BLaER1 treated with 17β-estradiol and CSF1 and Interleukin-3, amounts not matched to agents 10 nM and 100 nM (cell line): ENCODE results near the gene CACNA1E.

Experiments used
- H3K27ac ChIP-seq, 11 experiments: shearing (Covaris generic); formaldehyde crosslinking; 2 replicates each; pipeline ENCODE4 v1.8.1; 2022
- H3K27me3 ChIP-seq, 11 experiments: shearing (Covaris generic); formaldehyde crosslinking; 2 replicates each; pipeline ENCODE4 v1.8.1; 2022
- H3K36me3 ChIP-seq, 11 experiments: shearing (Covaris generic); formaldehyde crosslinking; 2 replicates each; pipeline ENCODE4 v1.8.1; 2022
- H3K4me1 ChIP-seq, 10 experiments: shearing (Covaris generic); formaldehyde crosslinking; 2 replicates each; pipeline ENCODE4 v1.8.1; 2022
- H3K4me2 ChIP-seq, 11 experiments: shearing (Covaris generic); formaldehyde crosslinking; 2 replicates each; pipeline ENCODE4 v1.8.1; 2022
- H3K4me3 ChIP-seq, 10 experiments: shearing (Covaris generic); formaldehyde crosslinking; 2 replicates each; pipeline ENCODE4 v1.8.1; 2022
- H3K9ac ChIP-seq, 11 experiments: shearing (Covaris generic); formaldehyde crosslinking; 2 replicates each; pipeline ENCODE4 v1.8.1; 2022
- H3K9me3 ChIP-seq, 11 experiments: shearing (Covaris generic); formaldehyde crosslinking; replicated peaks in 1 of 11; 2 replicates each; pipeline ENCODE4 v1.8.1; 2022
- H4K20me1 ChIP-seq, 11 experiments: shearing (Covaris generic); formaldehyde crosslinking; 2 replicates each; pipeline ENCODE4 v1.8.1; 2022
- Cebpa-rat ChIP-seq, 11 experiments: shearing (Covaris generic); IDR thresholded peaks; 2 replicates each; pipeline ENCODE4 v1.8.1; 2022

CACNA1E gene

DNA sequence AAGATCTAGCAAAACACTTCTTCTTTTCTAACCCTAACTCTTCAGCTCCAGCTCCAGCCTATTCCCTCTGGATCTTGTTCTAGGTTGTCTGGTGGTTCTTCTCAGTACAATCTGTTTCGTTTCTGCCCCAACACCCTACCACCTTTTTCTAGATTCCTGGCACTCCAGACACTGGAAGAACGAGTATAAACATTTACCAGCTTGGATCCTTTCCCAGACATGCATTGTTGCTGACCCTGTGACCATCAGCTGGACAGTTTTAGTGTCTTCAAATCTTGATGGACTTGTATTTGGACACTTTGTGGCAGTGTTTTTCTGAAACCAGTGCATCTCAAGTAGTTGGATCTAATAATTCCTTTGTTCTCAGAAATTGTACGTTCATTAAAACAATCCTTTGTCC is 30.6 kb upstream of the CACNA1E start:
- Histone ChIP-seq H3K27ac (no peak overlapping the region), H3K4me2 (no peak overlapping the region), H3K4me3 (no peak overlapping the region), H4K20me1 (no peaks in the 10 kb centered on the region), H3K36me3 (no peaks in the 10 kb centered on the region; a peak in 1 of 22 replicates), H3K9ac (no peak overlapping the region), H3K27me3 (no peaks in the 10 kb centered on the region), H3K9me3 (peaks cover 3 to 19% (median 14%) of the 10 kb centered on the region in 11 experiments; a peak in 17 of 22 replicates), H3K4me1 (no peaks in the 10 kb centered on the region)
- TF ChIP-seq Cebpa-rat (IDR thresholded peaks at IDR 0.05) = no peak

DNA sequence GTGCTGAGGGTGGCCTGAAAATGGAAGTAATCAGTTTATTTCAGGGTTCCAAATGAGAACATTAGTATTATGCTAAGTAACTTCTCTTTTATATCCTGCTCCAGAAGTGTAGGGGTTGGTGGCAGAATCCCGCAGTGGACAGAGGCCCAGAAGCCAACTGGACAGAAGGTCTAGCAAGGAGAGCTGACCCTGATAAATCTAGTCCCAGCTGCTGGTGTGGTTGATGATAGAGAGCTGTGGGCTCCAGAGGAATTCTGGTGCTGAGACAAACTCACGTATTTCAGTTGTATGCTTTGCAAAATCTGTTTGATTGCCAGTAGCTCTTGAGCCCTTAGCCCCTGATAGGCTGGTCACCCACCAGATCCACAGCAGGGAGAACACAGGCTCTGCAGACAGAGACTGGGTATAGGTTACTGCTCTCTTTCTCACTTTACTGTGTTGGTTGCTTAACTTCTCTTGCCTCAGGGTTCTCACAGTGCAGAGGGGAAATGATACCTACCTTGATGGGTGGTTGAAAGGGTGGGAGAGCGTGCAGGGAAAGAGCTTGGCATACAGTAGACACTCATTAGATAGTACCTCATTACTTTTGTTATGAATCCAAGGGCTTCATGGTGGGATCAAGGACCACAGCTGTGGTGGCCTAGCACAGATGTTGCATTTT is 29.6 kb upstream of the CACNA1E start:
- no peaks in the 10 kb centered on the region; a peak in 1 of 22 replicates for H3K36me3 ChIP-seq
- no peak overlapping the region for H3K4me3 ChIP-seq
- H3K9me3 ChIP-seq = peaks cover 3 to 19% (median 14%) of the 10 kb centered on the region in 11 experiments; a peak in 17 of 22 replicates
- H3K4me2 ChIP-seq = no peak overlapping the region
- H3K27ac ChIP-seq = no peak overlapping the region
- H3K9ac ChIP-seq = no peak overlapping the region
- TF ChIP-seq Cebpa-rat (IDR thresholded peaks at IDR 0.05) = no peak
- no peaks in the 10 kb centered on the region for H4K20me1 ChIP-seq
- H3K27me3 ChIP-seq = no peaks in the 10 kb centered on the region
- H3K4me1 ChIP-seq = no peaks in the 10 kb centered on the region

DNA sequence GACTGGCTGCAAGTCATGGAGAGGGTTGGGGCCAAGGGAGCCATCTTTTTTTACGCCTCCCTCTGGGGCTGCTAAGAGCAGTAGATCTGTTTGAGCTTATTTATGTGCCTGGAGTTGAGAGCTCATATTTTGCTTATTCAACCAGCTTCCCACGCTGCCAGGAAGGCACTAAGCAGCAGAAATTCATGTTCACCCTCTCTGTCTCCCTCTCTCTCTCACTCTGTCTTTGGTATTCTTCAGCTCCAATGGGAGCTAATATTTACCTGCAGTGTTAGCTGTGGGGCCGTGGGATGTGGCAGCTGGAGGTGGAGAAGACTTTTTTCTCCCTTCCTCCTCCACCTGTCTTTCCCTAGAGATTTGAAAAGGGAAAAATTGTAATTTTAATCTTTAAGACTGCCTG is 26.8 kb upstream of the CACNA1E start:
- no peak overlapping the region for H3K27ac ChIP-seq
- peaks cover 3 to 25% (median 14%) of the 10 kb centered on the region in 11 experiments; a peak in 17 of 22 replicates for H3K9me3 ChIP-seq
- no peaks in the 10 kb centered on the region for H3K4me1 ChIP-seq

DNA sequence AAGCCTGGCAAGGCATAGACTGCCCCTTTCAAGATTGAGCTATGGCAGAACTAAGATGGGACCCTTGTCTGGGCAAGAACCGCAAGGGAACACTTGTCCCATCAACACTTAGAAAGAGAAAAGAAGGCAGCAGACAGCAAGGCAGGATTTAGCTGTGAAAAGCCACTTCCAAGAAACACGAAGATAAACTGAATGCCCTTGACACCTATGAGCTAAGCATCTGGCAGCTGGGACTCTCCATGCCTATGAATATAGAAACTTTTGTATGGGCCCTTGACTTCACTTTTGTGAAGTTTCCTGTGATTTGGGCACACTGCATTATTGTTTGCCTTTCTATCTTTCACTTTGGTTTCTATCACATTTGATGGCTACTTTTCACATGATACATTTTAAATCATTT is 24.9 kb upstream of the CACNA1E start:
- TF ChIP-seq Cebpa-rat (IDR thresholded peaks at IDR 0.05) = no peak

More for the DNA sequence above, 26.8 kb upstream of the CACNA1E start:
- H3K27me3 ChIP-seq = no peaks in the 10 kb centered on the region
- no peak overlapping the region for H3K4me2 ChIP-seq
- no peaks in the 10 kb centered on the region for H4K20me1 ChIP-seq
- H3K4me3 ChIP-seq = no peak overlapping the region
- no peak for TF ChIP-seq Cebpa-rat (IDR thresholded peaks at IDR 0.05)
- H3K36me3 ChIP-seq = no peaks in the 10 kb centered on the region; a peak in 1 of 22 replicates
- no peak overlapping the region for H3K9ac ChIP-seq

DNA sequence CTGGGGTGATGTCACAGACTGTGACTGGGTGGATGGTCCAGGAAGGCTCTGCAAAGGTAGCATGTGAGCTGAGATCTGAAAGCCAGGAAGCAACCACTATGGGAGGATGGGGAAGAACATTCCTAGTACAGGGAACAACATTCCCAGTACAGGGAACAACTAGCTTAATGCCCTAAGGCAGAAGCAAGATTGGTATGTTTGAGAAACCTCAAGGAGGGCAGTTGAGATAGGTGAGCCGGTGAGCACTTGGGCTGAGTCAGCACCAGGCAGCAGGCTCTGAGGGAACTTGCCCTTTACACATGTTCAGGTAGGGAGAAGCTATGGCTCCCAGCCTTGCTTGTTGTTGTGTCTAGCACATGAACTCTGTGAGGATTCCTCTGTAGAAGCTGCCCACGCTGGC is 24.2 kb upstream of the CACNA1E start:
- no peak overlapping the region for H3K4me2 ChIP-seq
- no peak for TF ChIP-seq Cebpa-rat (IDR thresholded peaks at IDR 0.05)
- no peak overlapping the region for H3K4me3 ChIP-seq
- H3K27ac ChIP-seq = no peak overlapping the region
- no peak overlapping the region for H3K9ac ChIP-seq
- no peaks in the 10 kb centered on the region for H4K20me1 ChIP-seq
- H3K4me1 ChIP-seq = no peaks in the 10 kb centered on the region
- H3K9me3 ChIP-seq = peaks cover 3 to 25% (median 14%) of the 10 kb centered on the region in 11 experiments; a peak in 17 of 22 replicates
- H3K36me3 ChIP-seq = no peaks in the 10 kb centered on the region; a peak in 1 of 22 replicates
- H3K27me3 ChIP-seq = no peaks in the 10 kb centered on the region

More for the DNA sequence above, 24.9 kb upstream of the CACNA1E start:
- Histone ChIP-seq H3K36me3 (no peaks in the 10 kb centered on the region; a peak in 1 of 22 replicates), H3K4me2 (no peak overlapping the region), H3K4me3 (no peak overlapping the region), H3K27me3 (no peaks in the 10 kb centered on the region), H4K20me1 (no peaks in the 10 kb centered on the region), H3K4me1 (no peaks in the 10 kb centered on the region), H3K9ac (no peak overlapping the region), H3K27ac (no peak overlapping the region), H3K9me3 (peaks cover 3 to 25% (median 14%) of the 10 kb centered on the region in 11 experiments; a peak in 17 of 22 replicates)

DNA sequence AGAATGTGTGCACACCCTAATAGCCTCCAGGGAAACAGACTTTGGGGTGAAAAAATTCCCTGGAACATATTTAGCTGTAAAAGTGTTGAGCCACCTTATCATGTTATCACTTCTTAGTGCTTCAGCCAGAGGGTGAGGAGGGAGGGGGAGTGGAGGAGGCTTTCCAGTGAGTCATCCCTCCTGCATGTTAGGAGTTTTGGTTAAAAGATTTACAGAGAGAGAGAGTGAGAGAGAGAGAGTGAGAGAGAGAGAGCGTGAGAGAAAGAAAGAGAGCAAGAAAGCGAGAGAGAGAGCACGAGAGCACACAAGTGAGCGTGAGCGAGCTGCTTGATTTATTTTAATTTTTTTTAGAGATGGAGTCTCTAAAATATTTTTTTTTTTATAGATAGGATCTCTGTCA is 13.5 kb upstream of the CACNA1E start:
- Histone ChIP-seq H3K27me3 (no peaks in the 10 kb centered on the region), H3K27ac (no peak overlapping the region), H3K9ac (no peak overlapping the region), H3K36me3 (no peaks in the 10 kb centered on the region), H3K9me3 (peaks cover 0 to 8% (median 4%) of the 10 kb centered on the region in 11 experiments; a peak in 1 of 22 replicates), H4K20me1 (no peaks in the 10 kb centered on the region), H3K4me3 (no peak overlapping the region), H3K4me1 (peaks cover 0 to 25% (median 0%) of the 10 kb centered on the region in 10 experiments; a peak in 8 of 20 replicates), H3K4me2 (no peak overlapping the region)
- no peak for TF ChIP-seq Cebpa-rat (IDR thresholded peaks at IDR 0.05)

DNA sequence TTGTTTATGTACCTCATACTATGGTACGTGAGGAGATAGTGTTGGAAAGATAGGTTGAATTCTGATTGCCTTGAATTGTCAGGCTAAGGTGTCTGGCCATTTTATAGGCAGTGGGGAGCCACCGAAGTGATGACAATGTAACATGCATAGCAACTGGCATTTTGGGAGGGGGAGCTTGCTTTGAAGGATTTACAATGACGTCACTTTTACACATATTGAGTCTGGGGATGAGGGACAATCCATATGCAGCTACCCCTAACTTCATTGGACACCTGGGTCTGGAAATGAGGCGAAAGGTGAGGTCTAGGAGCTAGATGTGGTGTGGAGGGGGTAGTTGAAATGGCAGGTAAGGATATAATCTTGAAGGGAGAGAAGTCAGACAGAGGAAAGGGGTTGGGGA is 7.7 kb upstream of the CACNA1E start:
- Histone ChIP-seq H3K4me2 (no peak overlapping the region), H3K36me3 (no peaks in the 10 kb centered on the region), H3K4me1 (0 out of 20 replicates have a peak, but pooled peaks cover 0 to 1% (median 0%) of the 10 kb centered on the region in 10 experiments), H3K4me3 (no peak overlapping the region), H3K9me3 (no peaks in the 10 kb centered on the region), H3K27ac (no peak overlapping the region), H3K27me3 (peaks cover 0 to 6% (median 2%) of the 10 kb centered on the region in 11 experiments; a peak in 6 of 22 replicates), H4K20me1 (no peaks in the 10 kb centered on the region), H3K9ac (no peak overlapping the region)
- TF ChIP-seq Cebpa-rat (IDR thresholded peaks at IDR 0.05) = no peak

DNA sequence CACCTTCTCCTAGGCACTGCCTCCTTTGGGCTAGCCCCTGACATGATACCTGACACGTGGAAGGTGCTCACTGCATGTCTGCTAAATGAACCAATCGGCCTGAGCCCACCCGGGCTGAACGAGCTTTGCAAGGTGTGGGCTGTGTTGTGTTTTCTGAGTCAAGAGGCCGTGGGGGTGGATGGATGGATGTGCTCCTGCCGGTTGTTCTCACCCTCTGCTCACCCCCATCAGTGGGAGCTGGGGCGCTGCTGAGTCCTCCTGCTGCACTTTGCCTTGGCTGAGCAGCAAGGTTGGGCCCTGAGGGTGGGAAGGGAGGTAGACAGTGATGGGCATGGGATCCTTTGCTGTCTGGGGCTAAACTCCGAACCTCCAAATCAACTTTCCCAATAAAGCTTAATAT is 6.7 kb upstream of the CACNA1E start:
- Histone ChIP-seq H4K20me1 (peaks cover 0 to 4% (median 0%) of the 10 kb centered on the region in 11 experiments; a peak in 1 of 22 replicates), H3K4me1 (peaks cover 0 to 6% (median 0%) of the 10 kb centered on the region in 10 experiments; a peak in 2 of 20 replicates), H3K9me3 (peaks cover 0 to 1% (median 0%) of the 10 kb centered on the region in 11 experiments; a peak in 2 of 22 replicates), H3K4me3 (no peak overlapping the region), H3K9ac (no peak overlapping the region), H3K27me3 (peaks cover 2 to 16% (median 12%) of the 10 kb centered on the region in 11 experiments), H3K27ac (no peak overlapping the region), H3K36me3 (no peaks in the 10 kb centered on the region), H3K4me2 (no peak overlapping the region)
- no peak for TF ChIP-seq Cebpa-rat (IDR thresholded peaks at IDR 0.05)

DNA sequence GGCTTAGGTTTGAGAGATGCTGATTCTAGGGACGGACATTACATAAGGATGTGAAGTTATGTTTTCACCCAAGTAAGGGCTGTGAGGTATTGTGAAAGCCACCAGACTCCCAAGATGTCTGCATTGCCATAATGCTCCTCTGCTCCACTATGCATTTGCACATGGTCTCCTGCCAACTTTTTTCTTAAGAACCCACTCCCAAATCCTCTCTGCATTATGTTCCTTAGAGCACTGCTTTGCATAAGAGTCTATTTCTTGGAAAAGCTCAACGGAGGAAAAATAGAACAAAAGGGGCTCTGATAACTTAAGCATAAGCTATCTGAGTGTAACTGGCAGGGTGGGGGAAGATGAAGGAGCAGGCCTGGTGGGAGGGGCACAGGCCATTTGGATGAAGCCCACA is 5.0 kb upstream of the CACNA1E start:
- Histone ChIP-seq H3K27me3 (peaks cover 19 to 33% (median 29%) of the 10 kb centered on the region in 11 experiments), H3K27ac (no peak overlapping the region), H3K4me1 (peaks cover 0 to 6% (median 0%) of the 10 kb centered on the region in 10 experiments; a peak in 2 of 20 replicates), H3K9ac (no peak overlapping the region), H3K4me3 (no peak overlapping the region), H3K9me3 (peaks cover 10 to 16% (median 13%) of the 10 kb centered on the region in 11 experiments; a peak in 19 of 22 replicates), H4K20me1 (peaks cover 0 to 10% (median 0%) of the 10 kb centered on the region in 11 experiments; a peak in 2 of 22 replicates), H3K36me3 (no peaks in the 10 kb centered on the region), H3K4me2 (no peak overlapping the region)
- no peak for TF ChIP-seq Cebpa-rat (IDR thresholded peaks at IDR 0.05)
